IMR-90 (cell line): ENCODE measurements around the gene RTEL1. TPM values are rescaled to one million over a fixed set of nuclear protein-coding genes. Genes with fewer than 3 reads are reported as not detected.

ENCODE experiments used
- ATAC-seq: fragments of 200-7000 bp; cut with Tn5 transposase; 2 replicates; pipeline ENCODE4 v1.9.1; 2020; ENCODE audit warnings: low read depth, mild to moderate bottlenecking, moderate library complexity
- BruUV-seq: library from RNA; stranded (reverse); fragments of 400-500 nt; replicated peaks from 2 replicates; lab custom pipeline; 2021; lab: Mats Ljungman, UMichigan
- CTCF ChIA-PET: fragments of 300-600 bp; formaldehyde crosslinking; extraction: SDS; loops from one replicate; lab custom pipeline; 2021; ENCODE audit warnings: antibody characterized with exemption; lab: Yijun Ruan, JAX
- POLR2A ChIA-PET: fragments of 300-600 bp; sonication (Branson Sonifier 250); formaldehyde crosslinking; loops from one replicate; lab custom pipeline; 2022; ENCODE audit warnings: antibody characterized with exemption; ENCODE audit not compliant: unreplicated experiment; lab: Charles Lee
- DNase-seq: peaks from one replicate; pipeline ENCODE4 v3.0.0; 2013
- H2AFZ ChIP-seq: replicated peaks from 2 replicates; pipeline ENCODE3; 2013; ENCODE audit warnings: low read length, mild to moderate bottlenecking; ENCODE audit not compliant: poor library complexity
- H2AK5ac ChIP-seq: 2 replicates; pipeline ENCODE4 v1.6.1; 2013; ENCODE audit warnings: low read depth, low read length, inconsistent platforms
- H2AK9ac ChIP-seq: replicated peaks from 2 replicates; pipeline ENCODE3; 2013; ENCODE audit warnings: mild to moderate bottlenecking, low read depth, low read length, moderate library complexity; ENCODE audit not compliant: poor library complexity
- H2BK120ac ChIP-seq: 2 replicates; pipeline ENCODE4 v1.6.1; 2013; ENCODE audit warnings: low read depth, low read length, inconsistent platforms
- H2BK15ac ChIP-seq: 3 replicates; pipeline ENCODE4 v1.6.1; 2013; ENCODE audit warnings: low read depth, low read length, inconsistent platforms
- H2BK20ac ChIP-seq: 2 replicates; pipeline ENCODE4 v1.6.1; 2013; ENCODE audit warnings: low read depth, mild to moderate bottlenecking, inconsistent platforms, low read length, moderate library complexity
- H2BK5ac ChIP-seq: 2 replicates; pipeline ENCODE4 v1.6.1; 2013; ENCODE audit warnings: mild to moderate bottlenecking, low read depth, low read length, inconsistent platforms; ENCODE audit not compliant: poor library complexity, severe bottlenecking
- H3K14ac ChIP-seq: replicated peaks from 2 replicates; pipeline ENCODE4 v1.6.1; 2013; ENCODE audit warnings: low read depth, low read length, inconsistent platforms
- H3K18ac ChIP-seq: 2 replicates; pipeline ENCODE4 v1.6.1; 2013; ENCODE audit warnings: low read depth, low read length, control low read depth
- H3K23ac ChIP-seq: 2 replicates; pipeline ENCODE4 v1.6.1; 2013; ENCODE audit warnings: low read depth, low read length, inconsistent platforms
- H3K27ac ChIP-seq: 2 replicates; pipeline ENCODE4 v1.5.1; 2013; ENCODE audit warnings: mild to moderate bottlenecking, control low read depth, low read length; ENCODE audit not compliant: insufficient read depth
- H3K27me3 ChIP-seq: 2 replicates; pipeline ENCODE4 v1.6.1; 2013; ENCODE audit warnings: low read length; ENCODE audit not compliant: control insufficient read depth, insufficient read depth
- H3K36me3 ChIP-seq: 2 replicates; pipeline ENCODE4 v1.6.1; 2013; ENCODE audit warnings: low read length, mixed read lengths; ENCODE audit not compliant: control insufficient read depth, insufficient read depth
- H3K4ac ChIP-seq: 2 replicates; pipeline ENCODE4 v1.6.1; 2013; ENCODE audit warnings: low read depth, low read length, inconsistent platforms
- H3K4me1 ChIP-seq: 2 replicates; pipeline ENCODE4 v1.6.1; 2013; ENCODE audit warnings: low read length, mixed read lengths; ENCODE audit not compliant: control insufficient read depth, insufficient read depth
- H3K4me2 ChIP-seq: 2 replicates; pipeline ENCODE4 v1.6.1; 2013; ENCODE audit warnings: low read depth, mild to moderate bottlenecking, control low read depth, low read length, moderate library complexity
- H3K4me3 ChIP-seq: 2 replicates; pipeline ENCODE4 v1.5.1; 2013; ENCODE audit warnings: low read depth, mild to moderate bottlenecking, control low read depth, low read length, moderate library complexity; ENCODE audit not compliant: insufficient read depth
- H3K56ac ChIP-seq: 2 replicates; pipeline ENCODE4 v1.6.1; 2013; ENCODE audit warnings: low read length, inconsistent platforms; ENCODE audit not compliant: insufficient read depth; ENCODE audit errors: extremely low read depth
- H3K79me1 ChIP-seq, 2 experiments: 2 replicates each; pipeline ENCODE4 v1.6.1; 2013; ENCODE audit warnings: low read length in 2 of 2, inconsistent platforms in 1 of 2, low read depth in 1 of 2
- H3K9ac ChIP-seq: 2 replicates; pipeline ENCODE4 v1.6.1; 2013; ENCODE audit warnings: low read depth, low read length, control low read depth
- H3K9me1 ChIP-seq: 2 replicates; pipeline ENCODE4 v1.6.1; 2013; ENCODE audit warnings: low read length, inconsistent platforms; ENCODE audit not compliant: insufficient read depth
- H3K9me3 ChIP-seq: 2 replicates; pipeline ENCODE4 v1.6.1; 2013; ENCODE audit warnings: low read length; ENCODE audit not compliant: control insufficient read depth, insufficient read depth
- H4K20me1 ChIP-seq: 2 replicates; pipeline ENCODE4 v1.6.1; 2013; ENCODE audit warnings: low read length, inconsistent platforms; ENCODE audit not compliant: insufficient read depth
- H4K5ac ChIP-seq: 2 replicates; pipeline ENCODE4 v1.6.1; 2013; ENCODE audit warnings: mild to moderate bottlenecking, low read depth, low read length, control low read depth
- H4K8ac ChIP-seq, 2 experiments: 2 replicates each; pipeline ENCODE4 v1.6.1; 2013; ENCODE audit warnings: low read depth in 2 of 2, low read length in 2 of 2, control low read depth in 1 of 2, inconsistent platforms in 1 of 2
- H4K91ac ChIP-seq: 2 replicates; pipeline ENCODE4 v1.6.1; 2013; ENCODE audit warnings: low read depth, low read length, inconsistent platforms; ENCODE audit not compliant: insufficient read depth
- BHLHE40 ChIP-seq: fragments of 150-350 bp; IDR thresholded peaks from 2 replicates; pipeline ENCODE4 v1.6.1; 2016; ENCODE audit warnings: mild to moderate bottlenecking, low read depth, low read length
- CEBPB ChIP-seq: IDR thresholded peaks from 2 replicates; pipeline ENCODE4 v1.6.1; 2012; ENCODE audit warnings: low read depth, low read length, improper control_type of control experiment
- CHD1 ChIP-seq: IDR thresholded peaks from 2 replicates; pipeline ENCODE4 v1.6.1; 2012; ENCODE audit warnings: low read depth, low read length, improper control_type of control experiment
- CTCF ChIP-seq: conservative IDR thresholded peaks from 2 replicates; pipeline ENCODE4 v1.5.1; 2012; ENCODE audit warnings: mild to moderate bottlenecking, low read depth, low read length, improper control_type of control experiment
- FOS ChIP-seq: fragments of 150-350 bp; IDR thresholded peaks from 2 replicates; pipeline ENCODE4 v1.6.1; 2016; ENCODE audit warnings: low read depth, low read length
- MAFK ChIP-seq: IDR thresholded peaks from 2 replicates; pipeline ENCODE4 v1.6.1; 2012; ENCODE audit warnings: low read depth, low read length, improper control_type of control experiment
- MAZ ChIP-seq: IDR thresholded peaks from 2 replicates; pipeline ENCODE4 v1.6.1; 2012; ENCODE audit warnings: low read depth, mild to moderate bottlenecking, low read length, improper control_type of control experiment, moderate library complexity, borderline replicate concordance
- MXI1 ChIP-seq: IDR thresholded peaks from 2 replicates; pipeline ENCODE4 v1.6.1; 2012; ENCODE audit warnings: low read depth, mild to moderate bottlenecking, low read length, moderate library complexity, borderline replicate concordance
- RAD21 ChIP-seq: IDR thresholded peaks from 2 replicates; pipeline ENCODE4 v1.6.1; 2012; ENCODE audit warnings: low read length, improper control_type of control experiment
- RFX5 ChIP-seq: IDR thresholded peaks from 2 replicates; pipeline ENCODE4 v1.8.0; 2012; ENCODE audit warnings: low read depth, mild to moderate bottlenecking, low read length, moderate library complexity
- SMC3 ChIP-seq: fragments of 150-350 bp; IDR thresholded peaks from 2 replicates; pipeline ENCODE4 v1.6.1; 2016; ENCODE audit warnings: low read depth, mild to moderate bottlenecking, antibody characterized with exemption, low read length, moderate library complexity
- USF2 ChIP-seq: fragments of 150-350 bp; IDR thresholded peaks from 2 replicates; pipeline ENCODE4 v1.6.1; 2017; ENCODE audit warnings: mild to moderate bottlenecking, antibody characterized with exemption, low read length, low read depth
- WGBS, 2 experiments: methylation state at CpG; one replicate each; pipeline versions ENCODE4 v1.1.5 to v1.1.7; 2013; ENCODE audit warnings: missing lambda C conversion rate in 2 of 2; ENCODE audit not compliant: insufficient read length in 1 of 2; ENCODE audit errors: extremely low coverage in 2 of 2; 5-methylcytosine and 5-hydroxymethylcytosine counted together
- dilution Hi-C: fragments of 300-500 bp; cut with HindIII; formaldehyde crosslinking; loops from one replicate; pipeline ENCODE4 v1.14.3; 2018; ENCODE audit warnings: low sequenced_read_pairs; ENCODE audit not compliant: unreplicated experiment
- in situ Hi-C: fragments of 300-500 bp; cut with MboI; formaldehyde crosslinking; loops from 3 replicates; pipeline ENCODE4 v1.14.3; 2019; ENCODE audit warnings: low sequenced_read_pairs, inconsistent platforms, mixed read lengths
- intact Hi-C: fragments of 100-400 bp; cut with micrococcal nuclease; formaldehyde crosslinking; loops from 2 replicates; pipeline ENCODE4 v1.10.0; 2022
- polyA plus RNA-seq, 3 experiments: library from polyadenylated mRNA; depleted of rRNA; stranded (reverse); fragments of >200 nt; gene quantifications; 2 replicates each; pipeline ENCODE4 v1.2.3, GENCODE V29; 2012; ENCODE audit warnings: low replicate concordance in 1 of 3
- total RNA-seq: library from RNA; depleted of rRNA; stranded (reverse); fragments of >200 nt; gene quantifications from 2 replicates; pipeline ENCODE4 v1.2.3, GENCODE V29; 2012

The RTEL1 gene
- total and polyA plus RNA-seq, 2 of the 4 experiments (the other 2 are of a cell fraction) = 14.7 to 18.8 TPM

GRCh38 chr20:63699466-63700198, 41.5 kb downstream of the RTEL1 start:
- in situ Hi-C loops = loop anchor here (10.0 kb wide), 1 partner anchor 165 kb away; the partner anchor contains the start of genes ABHD16B and TPD52L2
- WGBS, 2 experiments = 100% methylated on average over 2 of the region's 24 CpGs; no CpG with 5 or more reads in 1 of the 2 experiments

More at GRCh38 chr20:63699466-63700198, 41.5 kb downstream of the RTEL1 start:
- H3K4ac ChIP-seq = peak overlapping the region; percentile 96
- no peak overlapping the region for H3K9ac ChIP-seq
- no peaks in the 10 kb centered on the region for H3K9me3 ChIP-seq
- no peaks in the 10 kb centered on the region for H3K27me3 ChIP-seq
- peaks cover 18% of the 10 kb centered on the region for H3K36me3 ChIP-seq
- ATAC-seq = peak; percentile 27; the same call in 1 of the 2 replicates
- peak overlapping the region; percentile 91 to 92 for H4K8ac ChIP-seq
- H2AFZ ChIP-seq = peak overlapping the region; percentile 73
- H2BK120ac ChIP-seq = peak overlapping the region; percentile 65
- H3K9me1 ChIP-seq = no peaks in the 10 kb centered on the region
- H3K18ac ChIP-seq = peak overlapping the region; percentile 82
- CTCF ChIA-PET = no interaction called here
- peak overlapping the region; percentile 30 for H3K14ac ChIP-seq
- POLR2A ChIA-PET = interaction anchor here (1.6 kb wide), 1 partner anchor 8 kb away, joined by 5 read pairs; the partner anchor contains the start of genes ARFRP1 and ZGPAT
- dilution Hi-C loops (no loop called here), intact Hi-C loops (no loop called here)
- H4K20me1 ChIP-seq = no peaks in the 10 kb centered on the region
- no peak overlapping the region; the same call in 1 of the 2 replicates for H3K23ac ChIP-seq
- peak overlapping the region; percentile 81 for H4K5ac ChIP-seq
- peak overlapping the region; percentile 98 for H2BK5ac ChIP-seq
- peaks cover 22% of the 10 kb centered on the region for H3K4me1 ChIP-seq
- peak overlapping the region; percentile 11; the same call in 1 of the 2 replicates for H3K4me2 ChIP-seq
- BruUV-seq = TSS peak; percentile 79
- H2BK15ac ChIP-seq = peak overlapping the region; percentile 36; the same call in 1 of the 3 replicates
- no peak for DNase-seq
- peak overlapping the region; percentile 88 for H2AK9ac ChIP-seq
- peak overlapping the region; percentile 82 for H2AK5ac ChIP-seq
- peak overlapping the region; percentile 97 for H4K91ac ChIP-seq
- peaks cover 17 to 58% of the 10 kb centered on the region in 2 experiments; a peak in 3 of 4 replicates for H3K79me1 ChIP-seq
- TF ChIP-seq BHLHE40 = no peak
- TF ChIP-seq USF2 = no peak
- no peak for TF ChIP-seq RAD21
- no peak for TF ChIP-seq FOS
- TF ChIP-seq CHD1 = no peak
- TF ChIP-seq CTCF = no peak
- no peak for TF ChIP-seq MXI1
- no peak for TF ChIP-seq RFX5
- TF ChIP-seq MAFK = no peak
- no peak for TF ChIP-seq CEBPB
- no peak for TF ChIP-seq MAZ
- TF ChIP-seq SMC3 = no peak
- peak overlapping the region; percentile 31 for H3K56ac ChIP-seq
- H2BK20ac ChIP-seq = peak overlapping the region; percentile 58; the same call in 1 of the 2 replicates
- H3K27ac ChIP-seq = peak overlapping the region; percentile 76
- no peak overlapping the region for H3K4me3 ChIP-seq
